ENCODE measurements around the gene CALN1. TPM values are rescaled to one million over a fixed set of nuclear protein-coding genes. Genes with fewer than 3 reads are reported as not detected.

The CALN1 gene
- total RNA-seq, 4 donors from 2014 or later = under 0.01 to 1.2 (median 0.22) TPM; not detected in 1

DNA sequence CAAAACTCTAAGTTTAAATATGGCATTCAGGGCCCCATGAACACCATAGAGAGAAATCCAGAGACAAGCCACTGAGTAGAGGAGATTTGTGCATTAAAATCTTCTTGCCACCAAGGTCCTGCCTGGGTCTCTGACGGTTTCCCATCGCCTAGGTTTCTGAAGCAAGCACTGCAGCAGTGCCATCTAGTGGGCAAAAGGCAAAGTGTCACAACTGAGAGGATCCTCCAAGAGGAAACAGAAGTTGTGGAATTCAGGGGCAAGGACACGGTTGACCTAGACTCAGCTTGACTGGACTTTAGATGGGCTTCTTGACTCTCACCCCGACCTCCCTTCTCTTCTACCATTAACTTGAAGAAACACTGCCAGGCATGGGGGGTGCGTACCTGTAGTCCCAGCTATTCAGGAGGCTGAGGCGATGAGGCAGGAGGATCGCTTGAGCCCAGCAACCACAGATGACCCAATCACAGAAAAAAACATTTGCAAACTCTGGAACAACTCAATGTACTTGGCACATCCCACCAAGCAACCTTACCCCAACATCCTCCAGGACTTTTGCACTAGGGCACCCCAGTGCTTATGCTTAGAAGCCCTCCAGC, 676.1 kb downstream of the CALN1 start:
- TF ChIP-seq, protein P1, sequence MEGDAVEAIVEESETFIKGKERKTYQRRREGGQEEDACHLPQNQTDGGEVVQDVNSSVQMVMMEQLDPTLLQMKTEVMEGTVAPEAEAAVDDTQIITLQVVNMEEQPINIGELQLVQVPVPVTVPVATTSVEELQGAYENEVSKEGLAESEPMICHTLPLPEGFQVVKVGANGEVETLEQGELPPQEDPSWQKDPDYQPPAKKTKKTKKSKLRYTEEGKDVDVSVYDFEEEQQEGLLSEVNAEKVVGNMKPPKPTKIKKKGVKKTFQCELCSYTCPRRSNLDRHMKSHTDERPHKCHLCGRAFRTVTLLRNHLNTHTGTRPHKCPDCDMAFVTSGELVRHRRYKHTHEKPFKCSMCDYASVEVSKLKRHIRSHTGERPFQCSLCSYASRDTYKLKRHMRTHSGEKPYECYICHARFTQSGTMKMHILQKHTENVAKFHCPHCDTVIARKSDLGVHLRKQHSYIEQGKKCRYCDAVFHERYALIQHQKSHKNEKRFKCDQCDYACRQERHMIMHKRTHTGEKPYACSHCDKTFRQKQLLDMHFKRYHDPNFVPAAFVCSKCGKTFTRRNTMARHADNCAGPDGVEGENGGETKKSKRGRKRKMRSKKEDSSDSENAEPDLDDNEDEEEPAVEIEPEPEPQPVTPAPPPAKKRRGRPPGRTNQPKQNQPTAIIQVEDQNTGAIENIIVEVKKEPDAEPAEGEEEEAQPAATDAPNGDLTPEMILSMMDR (IDR thresholded peaks at IDR 0.05) = peak; percentile 68 to 87 (median 81)
- no peak for TF ChIP-seq POLR2A (IDR thresholded peaks at IDR 0.05)

DNA sequence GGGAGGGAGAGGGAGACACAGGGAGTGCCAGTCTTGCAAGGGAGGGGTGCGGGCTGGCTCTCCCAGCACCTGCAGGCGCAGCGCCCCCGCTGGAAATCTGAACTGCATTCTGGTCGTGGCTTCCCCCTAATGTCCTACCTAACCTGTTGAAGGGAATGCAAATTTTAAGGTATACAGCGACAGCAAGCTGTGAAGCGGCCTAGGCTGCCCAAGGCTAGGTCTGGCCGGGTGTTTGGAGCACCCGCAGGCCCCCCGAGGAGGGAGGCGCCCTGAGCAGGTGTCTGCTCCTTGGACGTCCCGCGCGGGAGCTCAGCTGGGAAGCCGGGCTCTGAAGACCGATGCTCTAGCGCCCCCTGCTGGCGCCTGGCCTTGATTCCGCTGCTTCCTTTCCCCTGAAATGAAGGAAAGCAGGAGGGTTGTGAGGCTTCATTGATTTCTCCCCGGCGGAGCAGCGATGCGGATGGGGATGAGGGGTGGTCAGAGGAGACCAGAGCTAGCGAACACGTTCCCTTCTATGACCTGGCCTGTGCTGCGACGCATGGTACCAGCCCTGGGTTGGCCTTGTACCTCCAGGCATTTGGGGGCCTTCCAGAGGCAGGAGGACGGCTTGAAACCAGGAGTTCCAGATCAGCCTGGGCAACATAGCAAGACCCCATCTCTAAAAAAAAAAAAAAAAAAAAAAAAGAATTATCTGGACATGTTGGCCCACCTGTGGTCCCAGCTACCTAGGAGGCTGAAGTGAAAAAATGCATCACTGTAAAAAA, 678.8 kb downstream of the CALN1 start:
- WGBS, 2 donors = 8% methylated on average over 18 to 21 of the region's 29 CpGs
- Histone ChIP-seq H3K27me3 (no peaks in the 10 kb centered on the region), H3K4me3 (peak overlapping the region in 3 of 4 donors; percentile 5 to 33 (median 15)), H3K36me3 (no peaks in the 10 kb centered on the region), H3K9me3 (peaks cover 0 to 7% (median 0%) of the 10 kb centered on the region in 4 donors), H3K4me1 (peaks cover 0 to 11% (median 0%) of the 10 kb centered on the region in 4 donors), H3K27ac (peak overlapping the region in 1 of 4 donors; percentile 61)
- TF ChIP-seq, protein P1 (IDR thresholded peaks at IDR 0.05) = peak; percentile 84 to 96 (median 86)
- no peak for TF ChIP-seq EP300 (IDR thresholded peaks at IDR 0.05)
- peak; percentile 68 to 76 for DNase-seq (ENCODE audit: low spot score in 2 of 2)

More for the DNA sequence above, 676.1 kb downstream of the CALN1 start:
- Histone ChIP-seq H3K27ac (no peak overlapping the region), H3K4me1 (peaks cover 0 to 11% (median 0%) of the 10 kb centered on the region in 4 donors), H3K4me3 (no peak overlapping the region), H3K9me3 (peaks cover 0 to 3% (median 0%) of the 10 kb centered on the region in 4 donors), H3K27me3 (no peaks in the 10 kb centered on the region), H3K36me3 (no peaks in the 10 kb centered on the region)
- peak; percentile 48 to 81 for DNase-seq (ENCODE audit: low spot score in 2 of 2)
- 31 to 37% methylated on average over 7 of the region's 7 CpGs for WGBS, 2 donors

DNA sequence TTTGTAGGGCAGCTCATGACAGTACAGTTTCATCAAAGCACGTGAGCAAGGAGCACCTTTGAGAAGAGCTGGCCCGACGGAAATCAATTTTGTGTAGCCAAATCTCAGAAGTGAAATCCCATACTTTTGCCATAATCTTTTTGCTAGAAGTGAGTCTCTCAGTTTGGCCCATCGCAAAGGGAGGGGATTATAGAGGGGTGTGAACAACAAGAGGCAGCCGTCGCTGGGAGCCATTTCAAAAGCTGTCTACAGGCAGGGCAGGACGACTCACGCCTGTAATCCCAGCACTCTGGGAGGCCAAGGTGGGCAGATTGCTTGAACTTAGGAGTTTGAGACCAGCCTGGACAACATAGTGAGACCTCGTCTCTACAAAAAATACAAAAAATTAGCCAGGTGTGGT, 680.4 kb downstream of the CALN1 start:
- 88% methylated on average over 9 of the region's 9 CpGs for WGBS, 2 donors
- no peak for DNase-seq (ENCODE audit: low spot score in 2 of 2)
- TF ChIP-seq EP300 (IDR thresholded peaks at IDR 0.05) (no peak), POLR2A (IDR thresholded peaks at IDR 0.05) (no peak)
- TF ChIP-seq, protein P1 (IDR thresholded peaks at IDR 0.05) = no peak
- peaks cover 0 to 7% (median 0%) of the 10 kb centered on the region in 4 donors for H3K9me3 ChIP-seq
- H3K27ac ChIP-seq = peak overlapping the region in 1 of 4 donors; percentile 3
- peaks cover 0 to 11% (median 0%) of the 10 kb centered on the region in 4 donors for H3K4me1 ChIP-seq
- H3K36me3 ChIP-seq = no peaks in the 10 kb centered on the region
- no peaks in the 10 kb centered on the region for H3K27me3 ChIP-seq
- H3K4me3 ChIP-seq = no peak overlapping the region

Small RNAs within 50 kb of the gene (small RNA-seq; reads per million reads assigned to genes)
- gene AC005011.1 = not detected
- not detected for gene RNA5SP232
